NCI-H1436 treated with DMSO at 0.1 percent for 48 hours (cell line): ENCODE results near the gene STXBP5.
"Not testable (repeated sequence)": the region's sequence is repeated elsewhere in the genome, so short reads cannot be mapped to it uniquely, and the experiment has no call there.

Experiments
- DNase-seq: peaks from one replicate; lab custom pipeline; 2025; lab: John Stamatoyannopoulos, UW

Gene STXBP5

DNA sequence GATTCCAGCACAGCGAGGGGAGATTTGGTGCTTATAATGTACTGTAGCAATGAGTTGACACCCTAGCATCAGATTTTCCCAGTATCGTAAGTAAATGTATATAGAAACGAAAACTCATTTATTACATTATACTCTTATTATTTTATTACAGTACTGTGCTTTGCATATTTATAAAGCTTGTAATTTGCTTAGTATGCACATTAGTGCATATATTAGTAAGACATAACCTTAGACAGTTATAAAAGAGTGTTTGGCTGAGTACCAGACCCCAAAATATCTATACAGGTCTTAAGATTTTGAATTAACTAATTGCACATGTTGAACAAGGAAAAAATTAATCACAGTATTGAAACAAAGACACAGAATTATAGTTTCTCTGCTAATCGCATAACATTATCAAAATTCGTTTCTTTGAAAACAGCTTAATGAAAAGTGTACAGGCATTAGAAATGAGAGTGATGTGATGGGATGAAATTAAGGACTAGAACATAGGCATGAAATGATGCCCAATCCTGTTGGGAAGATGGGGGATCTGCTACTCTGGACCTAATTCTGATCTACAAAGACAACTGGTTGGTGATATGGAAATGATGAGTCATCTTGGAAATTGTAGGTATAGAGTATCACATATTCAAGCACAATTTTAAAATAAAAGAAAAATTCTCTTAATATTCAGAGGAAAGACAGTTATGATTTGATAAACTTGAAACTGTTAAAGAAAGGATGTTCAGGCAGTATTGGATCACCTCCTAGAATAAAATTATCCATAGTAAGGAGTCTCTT is 42.8 kb downstream of the STXBP5 start:
- DNase-seq, result no peak

DNA sequence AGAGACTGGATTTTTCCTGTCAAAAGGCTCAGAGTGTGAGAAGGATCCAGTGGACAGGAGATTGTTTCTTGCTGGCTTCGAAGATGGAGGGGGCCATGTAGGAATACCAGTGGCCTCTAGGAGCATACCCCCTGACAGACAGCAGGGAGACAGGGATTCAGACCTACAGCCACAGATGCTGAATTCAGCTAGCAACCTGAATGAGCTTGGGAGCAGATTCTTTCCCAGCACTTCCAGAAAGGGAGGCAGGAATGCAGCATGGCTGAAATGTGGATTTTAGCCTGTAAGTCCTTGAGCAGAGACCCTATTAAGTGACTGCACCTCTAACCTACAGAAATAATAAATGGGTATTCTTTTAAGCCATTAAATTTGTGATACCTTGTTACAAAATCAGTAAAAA is 44.6 kb downstream of the STXBP5 start:
- no peak for DNase-seq

DNA sequence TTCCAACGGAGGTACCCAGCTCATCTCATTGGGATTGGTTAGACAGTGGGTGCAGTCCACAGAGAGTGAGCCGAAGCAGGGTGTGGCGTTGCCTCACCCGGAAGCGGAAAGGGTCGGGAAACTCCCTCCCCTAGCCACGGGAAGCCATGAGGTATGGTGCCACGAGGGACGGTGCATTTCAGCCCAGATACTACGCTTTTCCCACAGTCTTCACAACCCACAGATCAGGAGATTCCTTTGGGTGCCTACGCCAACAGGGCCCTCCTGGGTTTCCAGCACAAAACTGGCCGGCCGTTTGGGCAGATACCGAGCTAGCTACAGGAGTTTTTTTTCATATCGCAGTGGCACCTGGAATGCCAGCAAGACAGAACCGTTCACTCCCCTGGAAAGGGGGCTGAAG is 46.9 kb downstream of the STXBP5 start:
- DNase-seq, result no peak

DNA sequence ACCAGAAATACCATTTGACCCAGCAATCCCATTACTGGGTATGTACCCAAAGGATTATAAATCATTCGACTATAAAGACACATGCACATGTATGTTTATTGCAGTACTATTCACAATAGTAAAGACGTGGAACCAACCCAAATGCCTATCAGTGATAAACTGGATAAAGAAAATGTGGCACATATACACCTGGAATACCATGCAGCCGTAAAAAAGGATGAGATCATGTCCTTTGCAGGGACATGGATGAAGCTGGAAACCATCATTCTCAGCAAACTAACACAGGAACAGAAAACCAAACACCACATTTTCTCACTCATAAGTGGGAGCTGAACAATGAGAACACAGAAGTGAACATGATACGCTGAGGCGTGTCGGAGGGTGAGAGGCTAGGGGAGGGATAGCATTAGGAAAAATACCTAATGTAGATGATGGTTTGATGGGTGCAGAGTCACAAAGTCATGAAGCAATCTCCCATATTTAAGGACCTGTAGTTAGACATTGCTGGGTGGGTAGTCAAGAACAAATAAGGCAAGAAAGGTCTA is 50.8 kb downstream of the STXBP5 start:
- DNase-seq, result not testable (repeated sequence)

DNA sequence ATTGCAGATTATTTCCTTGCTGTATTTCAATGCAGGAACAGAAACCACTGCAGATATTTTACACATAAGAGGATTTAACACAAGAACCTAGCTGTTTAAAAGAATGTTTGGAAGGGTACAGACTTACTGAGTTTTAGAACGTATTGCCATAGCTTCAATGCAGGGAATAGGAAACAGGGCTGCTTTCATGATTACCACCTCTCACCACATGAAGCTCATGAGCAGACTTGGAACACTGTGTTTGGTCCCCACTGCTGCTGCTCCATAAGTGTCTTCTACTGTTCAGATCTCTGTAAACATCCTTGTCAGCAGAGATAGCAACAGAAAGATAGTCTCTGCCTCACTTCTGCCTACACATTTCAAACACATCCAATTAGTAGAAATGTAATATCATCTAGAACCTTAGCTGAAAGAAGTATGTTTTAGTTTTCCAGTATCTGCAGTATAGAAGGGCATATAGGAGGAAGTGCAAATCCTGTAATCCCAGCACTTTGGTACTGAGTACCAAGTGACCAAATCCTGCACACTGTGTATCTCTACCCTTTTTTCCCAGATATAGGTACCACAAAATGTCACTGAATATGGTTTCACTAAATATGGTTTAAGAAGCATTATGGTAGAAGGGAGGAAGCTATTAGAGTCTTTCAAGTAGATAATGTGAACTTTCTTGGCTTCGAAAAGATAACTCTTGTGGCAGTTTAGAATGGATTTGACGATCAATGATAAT is 51.9 kb downstream of the STXBP5 start:
- DNase-seq, result no peak

DNA sequence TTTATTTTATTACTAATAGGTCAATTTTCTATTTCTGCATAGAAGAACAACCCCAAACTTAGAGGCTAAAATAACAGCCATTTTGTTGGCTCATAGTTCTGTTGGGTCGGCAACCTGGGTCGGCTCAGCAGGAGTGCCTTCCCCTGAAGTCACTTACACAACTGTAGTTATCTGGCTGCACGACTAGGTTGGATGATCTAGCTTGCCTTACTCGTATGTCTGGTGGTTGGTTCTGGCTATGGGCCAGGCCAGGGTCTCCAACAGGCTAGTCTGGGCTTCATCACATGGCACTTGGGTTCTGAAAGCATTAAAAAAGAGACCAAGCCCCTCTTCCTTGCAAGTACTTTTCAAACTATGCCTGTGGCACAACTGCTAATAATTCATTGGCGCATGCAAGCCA is 53.5 kb downstream of the STXBP5 start:
- DNase-seq, result no peak

DNA sequence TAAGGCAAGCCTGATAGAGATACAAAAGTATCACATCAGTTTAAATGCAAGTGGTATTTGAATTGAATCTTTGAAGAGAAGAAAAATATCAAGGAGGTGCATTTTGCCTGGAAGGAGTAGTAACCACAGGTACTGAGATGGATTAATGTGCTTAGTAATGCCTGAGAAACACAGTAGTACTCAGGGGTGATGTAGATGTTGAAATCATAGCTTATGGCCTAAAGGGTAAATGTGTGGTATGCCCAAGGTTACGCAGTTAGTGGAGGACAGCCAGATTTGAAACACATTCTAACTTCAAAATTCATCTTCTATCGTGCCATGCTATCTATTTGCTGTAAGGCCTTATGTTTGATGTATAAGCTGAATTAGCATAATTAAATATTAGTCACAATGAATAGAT is 55.9 kb downstream of the STXBP5 start:
- no peak for DNase-seq

DNA sequence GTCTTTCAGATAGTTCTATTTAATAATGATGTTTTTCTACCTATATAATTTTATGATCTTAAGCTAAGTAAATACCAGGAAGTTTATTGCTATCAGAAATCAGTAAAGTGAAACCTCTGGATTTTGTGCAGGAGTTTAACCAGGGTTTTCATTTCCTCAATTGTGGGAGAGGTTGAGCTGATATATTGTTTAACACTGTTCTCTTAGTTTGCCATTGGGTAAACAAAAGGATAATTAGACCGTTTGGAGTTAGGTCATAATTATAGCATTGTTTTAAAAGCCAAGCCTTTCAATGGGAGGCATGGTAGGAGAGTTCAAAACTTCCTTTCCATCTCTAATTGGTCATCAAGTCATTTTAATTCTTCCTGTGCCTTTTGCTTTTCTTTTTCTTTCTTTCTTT is 58.7 kb downstream of the STXBP5 start:
- DNase-seq, result no peak

DNA sequence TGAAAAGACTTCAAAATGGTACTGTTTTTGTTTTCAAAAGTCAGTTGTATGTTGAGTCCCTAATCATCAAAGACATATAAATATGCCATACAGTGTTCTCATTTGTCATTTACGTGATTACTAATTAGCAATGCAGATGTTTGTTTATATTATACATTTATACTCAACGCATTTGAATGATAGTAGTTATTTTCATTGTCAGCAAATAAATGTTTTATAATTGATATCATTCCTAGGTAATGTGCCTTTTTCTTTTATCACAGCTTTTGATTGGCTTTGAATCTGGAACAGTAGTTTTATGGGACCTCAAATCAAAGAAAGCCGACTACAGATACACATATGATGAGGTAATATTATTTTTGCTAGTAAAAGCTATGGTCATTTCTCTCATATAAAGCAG is 62.6 kb downstream of the STXBP5 start:
- no peak for DNase-seq

DNA sequence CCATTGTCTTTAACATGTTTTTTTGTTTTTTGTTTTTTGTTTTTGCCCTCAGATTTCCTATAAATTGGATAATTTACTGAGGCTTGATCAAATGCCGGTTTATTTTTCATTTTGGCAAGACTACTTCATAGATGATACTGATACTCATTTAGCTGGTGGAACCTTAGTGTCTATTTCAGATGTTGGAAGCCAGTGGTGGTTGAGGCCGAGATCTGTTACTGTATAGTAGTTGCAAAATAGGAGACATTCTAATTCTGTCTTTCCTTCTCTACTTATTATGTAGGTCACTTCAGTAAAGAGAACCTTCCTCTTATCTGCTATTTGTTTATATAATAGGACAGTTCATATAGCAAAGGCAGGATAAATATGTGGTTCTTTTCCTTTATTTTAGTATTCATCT is 63.4 kb downstream of the STXBP5 start:
- DNase-seq, result no peak

DNA sequence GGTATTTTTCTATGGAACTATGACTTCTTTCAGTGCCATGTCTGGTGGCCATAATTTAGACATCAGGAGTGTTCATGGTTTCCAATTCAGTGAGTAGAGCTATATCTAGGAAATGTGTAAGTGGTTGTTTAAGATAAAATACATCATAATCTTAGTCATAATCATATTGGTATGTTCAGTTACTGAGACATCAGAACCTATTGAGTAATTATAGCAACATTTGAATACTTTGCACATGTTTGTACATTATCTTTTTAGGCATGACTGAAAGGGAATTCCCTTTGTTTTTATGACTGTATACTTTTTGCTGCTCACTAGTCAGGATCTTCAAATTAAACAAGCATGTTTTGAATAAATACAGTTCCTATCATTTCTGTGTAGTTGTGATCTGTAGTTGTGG is 64.0 kb downstream of the STXBP5 start:
- DNase-seq, result no peak

DNA sequence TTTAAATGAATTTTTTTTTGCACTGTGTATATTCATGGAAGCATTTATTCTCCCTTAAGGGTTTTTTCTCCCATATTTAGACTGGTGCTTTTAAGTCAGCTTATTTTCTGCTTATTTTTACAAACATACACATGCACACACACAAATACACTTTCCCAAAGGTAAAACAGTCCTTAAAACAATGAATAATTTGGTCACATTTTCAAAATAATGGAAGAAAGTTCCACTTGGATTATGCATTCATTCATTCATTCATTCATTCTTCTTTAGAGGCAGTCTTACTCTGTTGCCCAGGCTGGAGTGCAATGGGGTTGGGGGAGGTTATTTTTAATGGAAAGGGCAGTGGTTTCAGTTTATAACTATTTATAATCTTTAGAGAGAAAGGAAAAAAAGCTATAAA is 69.8 kb downstream of the STXBP5 start:
- no peak for DNase-seq

DNA sequence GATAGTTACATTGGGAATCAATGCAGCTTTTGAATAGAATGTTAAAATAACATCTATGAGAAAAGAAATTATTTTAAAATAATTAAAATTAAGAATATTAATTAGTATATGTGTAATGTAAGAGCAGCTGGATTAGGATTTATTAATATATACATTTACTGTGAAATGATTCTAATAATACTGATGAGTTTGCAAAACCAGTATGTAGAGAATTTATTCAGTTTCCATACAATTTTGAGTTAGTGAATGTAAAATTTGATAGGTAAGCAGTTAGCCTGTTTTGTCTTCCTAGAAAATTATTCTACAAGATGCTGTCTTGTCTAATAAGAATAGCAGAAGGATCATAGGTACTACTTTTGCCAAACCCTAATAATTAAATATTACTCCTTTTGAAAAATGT is 70.6 kb downstream of the STXBP5 start:
- DNase-seq, result no peak

DNA sequence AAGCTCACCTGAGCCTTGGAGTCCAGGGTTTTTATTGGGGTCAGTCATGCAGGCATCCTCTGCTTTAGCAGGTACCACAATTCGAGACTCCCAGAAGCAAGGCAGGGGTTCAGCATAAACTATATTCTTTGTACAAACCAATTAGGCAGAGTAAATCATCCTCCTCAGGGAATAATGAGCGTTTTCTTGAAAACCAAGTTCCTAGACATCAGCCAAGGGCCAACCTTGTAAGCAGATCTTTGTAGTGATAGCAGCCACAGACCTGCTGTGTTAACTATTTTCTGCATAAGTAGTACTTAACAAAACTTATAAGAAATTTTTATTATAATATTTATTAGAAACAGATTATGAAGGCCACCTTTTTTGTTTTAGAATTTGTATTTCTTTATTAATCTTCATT is 74.7 kb downstream of the STXBP5 start:
- DNase-seq, result no peak

DNA sequence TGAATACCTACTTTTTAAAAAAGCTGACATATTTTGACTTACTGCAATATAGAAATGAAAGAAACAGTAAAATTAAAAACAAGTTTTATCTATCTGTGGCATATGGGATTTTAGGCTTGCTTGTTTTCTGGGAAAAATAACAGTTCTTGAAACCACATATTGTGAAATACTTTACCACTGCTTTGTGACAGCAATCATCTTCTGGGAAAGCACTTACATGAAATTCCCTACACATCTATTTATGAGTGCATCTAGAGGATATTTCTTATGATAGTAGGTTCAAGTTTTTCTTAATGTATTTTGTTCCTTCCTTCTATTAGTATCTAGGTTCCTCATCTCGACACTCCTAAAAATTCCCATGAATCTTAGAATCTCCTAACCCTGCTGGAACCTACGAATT is 75.2 kb downstream of the STXBP5 start:
- no peak for DNase-seq

DNA sequence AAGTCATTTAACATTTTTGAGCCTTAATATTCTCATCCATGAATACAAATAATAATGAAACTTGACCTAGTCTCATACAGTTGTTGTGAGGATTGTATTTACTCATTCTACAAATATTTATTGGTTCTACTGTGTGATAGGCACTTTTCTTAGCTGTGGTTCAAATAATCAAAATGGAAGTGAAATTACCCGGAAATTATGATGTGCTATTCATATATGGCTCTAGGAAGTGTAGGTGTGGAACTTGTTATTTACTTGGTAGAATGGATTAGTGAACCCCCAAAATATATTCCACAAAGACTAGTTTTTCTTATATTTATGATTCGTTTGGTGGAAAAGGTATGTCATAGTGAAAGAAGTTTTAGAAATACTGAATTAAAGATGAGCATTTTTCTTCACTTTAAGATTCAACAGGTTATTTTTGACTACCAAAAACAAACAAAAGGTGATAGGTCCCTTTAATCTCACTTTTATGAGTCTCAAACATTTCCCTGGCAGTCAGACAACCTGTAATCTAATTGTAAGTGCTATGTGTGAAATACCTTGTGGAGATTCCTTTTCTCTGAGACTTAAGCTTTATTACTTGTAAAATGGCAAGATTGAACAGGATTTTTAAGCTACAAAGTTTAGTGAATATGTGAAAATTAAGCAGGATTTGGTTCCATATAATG is 77.8 kb downstream of the STXBP5 start:
- DNase-seq, result no peak

DNA sequence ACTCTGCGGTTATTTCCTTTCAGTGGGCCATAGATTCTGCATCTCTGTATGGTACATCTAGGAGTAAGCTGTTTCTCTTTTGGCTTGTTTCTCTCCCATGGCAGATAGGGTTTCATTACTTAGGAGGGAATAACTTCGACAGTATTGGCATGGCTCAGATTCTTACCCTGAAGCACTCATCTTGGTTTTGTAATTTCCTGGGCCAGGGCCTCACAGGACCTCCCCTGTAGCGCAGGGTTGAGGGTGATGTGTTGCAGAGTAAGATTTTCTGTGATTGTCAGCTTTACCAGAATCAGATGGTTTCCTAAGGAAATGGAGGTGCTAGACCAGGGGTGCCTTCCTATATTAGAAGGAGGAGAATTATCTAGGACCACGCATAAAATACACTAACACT is 78.3 kb downstream of the STXBP5 start:
- no peak for DNase-seq

DNA sequence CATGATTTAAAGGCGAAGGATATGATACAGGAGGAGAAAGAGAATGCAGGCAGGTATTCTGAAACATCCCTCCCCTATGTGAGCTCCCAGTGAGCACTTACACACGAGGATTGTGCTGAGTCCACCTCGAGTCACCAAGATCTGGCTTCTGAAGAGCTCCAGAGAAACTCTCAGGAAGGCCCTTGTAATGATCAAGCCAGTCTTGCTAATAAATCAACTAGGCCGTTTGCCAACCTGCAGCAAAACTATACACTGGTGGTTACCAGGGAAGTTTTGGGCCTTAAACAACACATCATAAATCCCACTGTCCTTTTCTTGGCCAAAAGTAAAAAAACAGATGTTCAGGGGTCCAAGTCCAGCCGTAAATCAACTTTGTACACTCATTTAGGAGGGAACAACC is 79.2 kb downstream of the STXBP5 start:
- no peak for DNase-seq

DNA sequence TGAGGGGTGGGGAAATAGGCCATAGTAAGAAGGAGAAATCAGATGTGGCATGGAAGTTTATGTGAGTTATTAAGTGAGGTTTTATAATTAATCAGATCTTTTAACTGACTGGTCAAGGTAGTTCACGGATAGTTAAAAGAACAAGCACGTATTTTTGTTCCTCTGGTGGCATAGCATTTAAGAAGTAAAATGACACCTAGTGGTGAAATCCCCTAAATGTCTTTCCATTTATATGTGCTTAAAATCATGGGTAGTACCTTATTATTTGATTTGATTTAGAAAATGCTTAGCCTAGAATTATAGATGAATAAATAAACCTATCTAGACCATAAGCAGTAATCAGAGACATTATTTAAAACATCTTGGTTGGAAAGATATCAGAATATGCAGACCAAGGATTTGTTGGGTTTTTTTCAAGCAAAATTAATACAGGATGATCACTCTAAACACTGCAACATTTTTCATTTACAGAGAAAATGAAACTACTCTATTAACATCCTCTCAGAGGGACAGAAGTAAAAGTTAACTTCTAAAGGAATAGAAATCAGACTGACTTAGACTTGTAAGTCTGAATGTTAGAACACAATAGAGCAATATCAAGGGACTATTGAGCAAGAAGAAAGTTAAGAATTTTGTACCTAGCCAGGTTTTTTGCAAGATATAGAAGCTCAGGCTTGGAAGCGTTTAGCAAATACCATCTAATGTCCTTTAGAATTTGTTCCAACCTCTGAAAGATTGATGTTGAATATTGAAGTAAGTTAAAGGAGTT is 81.1 kb downstream of the STXBP5 start:
- DNase-seq, result peak; percentile 13

DNA sequence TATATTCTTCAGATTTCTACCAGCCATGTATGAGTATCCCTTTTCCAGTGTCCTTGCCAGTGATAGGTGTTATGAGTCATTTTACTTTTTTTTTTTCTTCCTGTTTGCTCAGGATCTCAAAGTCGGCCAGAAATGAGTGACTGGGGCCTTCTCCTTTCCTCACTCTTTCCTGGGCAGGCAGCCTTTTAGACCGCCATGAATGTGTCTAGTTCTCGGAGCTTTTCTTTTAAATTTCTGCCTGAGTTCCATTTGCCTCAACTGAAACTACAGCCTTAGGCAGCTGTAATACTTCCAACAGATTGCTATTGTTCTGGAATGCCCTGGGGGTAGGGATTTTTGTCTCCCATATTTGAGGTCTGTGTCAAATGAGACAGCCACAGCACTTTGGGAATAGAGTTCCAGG is 83.7 kb downstream of the STXBP5 start:
- no peak for DNase-seq

DNA sequence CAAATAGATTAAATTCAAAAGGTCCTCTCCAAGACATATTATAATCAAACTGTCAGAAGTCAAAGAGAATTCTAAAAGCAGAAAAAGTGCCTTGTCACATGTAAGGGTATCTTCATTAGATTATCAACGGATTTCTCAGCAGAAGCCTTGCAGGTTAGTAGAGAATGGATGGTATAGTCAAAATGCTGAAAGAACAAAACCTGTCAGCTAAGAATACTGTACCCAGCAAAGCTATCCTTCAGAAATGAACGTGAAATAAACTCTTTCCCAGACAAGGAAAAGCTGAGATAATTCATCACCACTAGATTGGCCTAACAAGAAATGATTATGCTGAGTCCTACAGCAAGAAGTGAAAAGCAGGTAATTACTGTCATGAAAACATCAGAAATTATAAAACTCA is 92.9 kb downstream of the STXBP5 start:
- DNase-seq, result no peak

DNA sequence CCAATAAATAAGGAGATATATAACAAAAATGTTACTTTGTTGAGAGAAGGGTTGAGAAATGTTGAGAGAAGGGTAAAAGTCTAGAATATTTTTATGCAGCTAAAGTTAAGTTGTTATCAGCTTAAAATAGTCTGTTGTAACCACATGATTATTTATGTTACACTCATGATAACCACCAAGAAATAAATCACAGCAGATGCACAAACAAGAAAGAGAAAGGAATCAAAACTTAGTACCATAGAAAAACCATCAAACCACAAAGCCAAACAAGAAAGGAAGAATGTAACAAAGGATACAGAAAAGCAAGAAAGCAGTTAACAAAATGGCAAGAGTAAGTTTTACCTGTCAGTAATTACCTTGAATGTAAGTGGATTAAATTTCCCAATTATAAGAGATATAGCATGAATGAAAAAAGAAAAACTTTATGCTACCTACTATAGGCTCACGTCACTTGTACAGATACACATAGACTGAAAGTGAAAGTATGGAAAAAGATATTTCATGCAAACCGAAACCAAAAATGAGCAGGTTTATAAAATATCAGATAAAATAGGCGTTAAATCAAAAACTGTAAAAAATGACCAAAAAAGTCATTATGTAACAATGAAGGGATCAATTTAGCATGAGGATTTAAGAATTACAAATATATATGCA is 93.6 kb downstream of the STXBP5 start:
- DNase-seq, result no peak
